Gastrocnemius medialis (tissue), 4 donors: ENCODE measurements around the gene SP2. TPM values are rescaled to one million over a fixed set of nuclear protein-coding genes. Genes with fewer than 3 reads are reported as not detected.
"Not testable (repeated sequence)": the region's sequence is repeated elsewhere in the genome, so short reads cannot be mapped to it uniquely, and the experiment has no call there.

ENCODE experiments used
- ATAC-seq, 2 donors: fragments of 150-250 bp; one replicate each; pipeline ENCODE4 v1.9.1; 2016
- DNase-seq, 2 donors: peaks; one replicate each; pipeline ENCODE4 v3.0.0-alpha.2; 2019
- H3K27ac ChIP-seq, 4 donors: fragments of 200-600 bp; sonication (generic); 1 replicate in 1 of 4; 2 replicates in 3 of 4; pipeline ENCODE4 v1.5.1; 2016 to 2018; ENCODE audit warnings: mild to moderate bottlenecking in 2 of 4, moderate library complexity in 1 of 4
- H3K27me3 ChIP-seq, 3 donors: fragments of 200-600 bp; sonication (generic) in 2 of 3; 1 replicate in 1 of 3; 2 replicates in 2 of 3; pipeline versions ENCODE4 v1.5.1 to v1.6.0; 2016 to 2019; ENCODE audit warnings: mild to moderate bottlenecking in 1 of 3, moderate library complexity in 1 of 3
- H3K36me3 ChIP-seq, 2 donors: fragments of 200-600 bp; sonication (generic) in 1 of 2; one replicate each; pipeline ENCODE4 v1.5.1; 2017 to 2018
- H3K4me1 ChIP-seq, 2 donors: fragments of 200-600 bp; sonication (generic) in 1 of 2; one replicate each; pipeline ENCODE4 v1.5.1; 2016 to 2017; ENCODE audit warnings: mild to moderate bottlenecking in 2 of 2
- H3K4me3 ChIP-seq, 4 donors: fragments of 200-600 bp; sonication (generic) in 3 of 4; 1 replicate in 1 of 4; 2 replicates in 3 of 4; pipeline ENCODE4 v1.5.1; 2016 to 2019; ENCODE audit warnings: mild to moderate bottlenecking in 2 of 4
- H3K9me3 ChIP-seq, 3 donors: fragments of 200-600 bp; sonication (generic) in 2 of 3; 1 replicate in 1 of 3; 2 replicates in 2 of 3; pipeline ENCODE4 v1.5.1; 2016 to 2019
- CTCF ChIP-seq, 5 experiments: fragments of 450-650 bp in 3 of 5; fragments of 200-600 bp in 2 of 5; sonication (generic) in 2 of 5; IDR thresholded peaks in 4 of 5; conservative IDR thresholded peaks in 1 of 5; 1 replicate in 4 of 5; 2 replicates in 1 of 5; pipeline ENCODE4 v1.5.1; 2016 to 2019; ENCODE audit warnings: antibody characterized with exemption in 5 of 5, mild to moderate bottlenecking in 3 of 5, moderate library complexity in 3 of 5
- POLR2A ChIP-seq, 2 donors: fragments of 450-650 bp; IDR thresholded peaks; one replicate each; pipeline ENCODE4 v1.6.1; 2017; ENCODE audit warnings: antibody characterized with exemption in 2 of 2, mild to moderate bottlenecking in 2 of 2, moderate library complexity in 2 of 2
- in situ Hi-C, 4 donors: fragments of 200-750 bp; cut with MboI; loops; one replicate each; pipeline versions ENCODE4 v1.15.0 to v1.8.0; 2017; ENCODE audit warnings: low sequenced_read_pairs in 4 of 4
- intact Hi-C: fragments of 100-400 bp; cut with DNase I; formaldehyde crosslinking; loops from one replicate; pipeline ENCODE4 v1.15.1; 2023; ENCODE audit warnings: low total_unique reads
- total RNA-seq, 4 donors: library from RNA; depleted of rRNA; stranded (reverse); fragments of >200 nt; gene quantifications; one replicate each; pipeline versions ENCODE4 v1.1.0 to v1.2.3, GENCODE V29; 2016

Gene SP2
- total RNA-seq, 4 donors from 2014 or later: 5.5 to 28.6 (median 7.0) TPM

DNA sequence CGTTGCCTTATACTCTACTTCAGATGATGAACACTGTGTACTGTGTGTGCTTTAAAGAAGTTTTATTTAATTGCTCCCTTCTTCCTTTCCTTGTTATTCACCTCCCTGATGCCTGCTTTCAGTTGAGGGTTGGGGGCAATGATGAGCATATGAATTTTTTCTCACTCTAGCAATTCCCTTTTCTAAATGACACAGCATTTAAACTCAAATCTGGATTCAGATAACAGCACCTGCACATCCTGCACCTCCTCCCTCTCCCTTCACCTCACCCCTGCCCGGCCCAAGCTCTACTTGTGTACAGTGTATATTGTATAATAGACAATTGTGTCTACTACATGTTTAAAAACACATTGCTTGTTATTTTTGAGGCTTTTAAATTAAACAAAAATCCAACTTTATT is 32.4 kb downstream of the SP2 start:
- H3K4me3 ChIP-seq: no peak overlapping the region
- intact Hi-C loops (no loop called here), in situ Hi-C loops (no loop called here)
- peaks cover 0 to 64% of the 10 kb centered on the region in 2 donors for H3K36me3 ChIP-seq
- ATAC-seq (no peak), DNase-seq (no peak)
- no peaks in the 10 kb centered on the region for H3K27me3 ChIP-seq
- H3K27ac ChIP-seq: peak overlapping the region in 2 of 4 donors; percentile 52 to 60
- H3K9me3 ChIP-seq: no peaks in the 10 kb centered on the region
- no peak for TF ChIP-seq POLR2A (IDR thresholded peaks at IDR 0.05)
- no peaks in the 10 kb centered on the region for H3K4me1 ChIP-seq

DNA sequence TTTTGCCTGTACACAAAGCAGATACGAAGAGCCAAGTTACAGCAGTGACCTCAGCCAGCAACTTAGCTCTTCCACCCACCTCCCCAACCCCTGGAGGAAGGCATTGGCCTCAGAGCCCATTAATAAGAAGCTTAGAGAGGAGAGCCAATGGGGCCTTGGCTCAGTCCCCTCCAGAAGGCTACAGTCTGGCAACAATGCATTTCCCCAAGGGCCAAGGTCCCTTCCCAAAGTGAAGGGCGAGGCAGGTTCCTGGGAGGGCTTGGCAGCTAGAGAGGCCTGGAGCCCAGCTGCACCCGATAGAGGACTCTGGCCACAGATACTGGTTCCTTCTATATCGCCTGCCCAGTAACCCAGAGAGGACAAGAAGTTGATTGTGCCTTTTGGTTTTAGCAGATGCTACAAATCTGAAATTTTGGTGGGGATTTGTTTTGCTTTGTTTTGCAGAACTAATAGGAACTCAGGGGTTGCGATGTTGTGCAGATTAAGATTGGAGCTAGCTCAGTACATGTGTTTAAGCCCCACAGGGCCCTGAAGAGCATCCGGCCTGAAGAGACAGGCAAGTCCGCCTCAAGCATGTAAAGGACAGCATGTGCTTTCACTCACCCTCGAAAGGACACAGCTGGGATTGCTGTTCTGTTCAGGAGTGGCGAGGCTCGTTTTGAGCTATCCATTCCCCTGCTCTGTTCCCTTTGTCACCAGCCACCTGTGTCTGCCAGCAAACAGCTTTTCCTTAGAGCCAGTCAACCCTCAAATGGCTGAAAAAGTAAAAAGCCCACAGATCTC is 33.4 kb downstream of the SP2 start:
- no peak for TF ChIP-seq POLR2A (IDR thresholded peaks at IDR 0.05)
- TF ChIP-seq CTCF (IDR thresholded peaks at IDR 0.05 in 4 of 5, conservative IDR thresholded peaks at IDR 0.05 in 1 of 5): no peak
- intact Hi-C loops: no loop called here
- no peaks in the 10 kb centered on the region for H3K9me3 ChIP-seq
- DNase-seq: no peak
- H3K4me3 ChIP-seq: no peak overlapping the region
- peaks cover 0 to 54% of the 10 kb centered on the region in 2 donors for H3K36me3 ChIP-seq
- H3K4me1 ChIP-seq: no peaks in the 10 kb centered on the region
- no peaks in the 10 kb centered on the region for H3K27me3 ChIP-seq
- peak overlapping the region; percentile 4 to 60 (median 48) for H3K27ac ChIP-seq
- peak; percentile 29 to 75 for ATAC-seq
- in situ Hi-C loops: no loop called here

DNA sequence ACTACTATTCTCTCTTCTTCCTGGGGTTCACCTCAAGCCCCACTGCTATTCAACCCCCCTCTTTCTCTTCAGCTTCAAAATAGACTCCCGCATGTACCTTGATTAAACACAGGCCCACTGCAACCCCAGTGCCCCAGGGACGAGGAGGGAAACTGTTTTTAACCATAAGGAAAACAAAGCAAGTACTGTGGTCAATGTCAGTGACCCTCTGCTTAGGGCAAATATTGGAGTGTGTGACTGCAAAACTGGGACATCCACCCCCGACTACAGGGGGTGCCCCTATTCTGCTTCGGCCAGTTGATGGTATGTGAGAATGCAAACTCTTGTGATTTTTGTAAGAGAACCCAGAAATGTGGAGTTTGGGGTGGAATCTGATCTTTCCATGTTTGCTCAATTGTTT is 35.8 kb downstream of the SP2 start:
- no peaks in the 10 kb centered on the region for H3K9me3 ChIP-seq
- no peaks in the 10 kb centered on the region for H3K27me3 ChIP-seq
- intact Hi-C loops: no loop called here
- peaks cover 0 to 30% of the 10 kb centered on the region in 2 donors for H3K36me3 ChIP-seq
- H3K27ac ChIP-seq: no peak overlapping the region
- no peak for DNase-seq
- no peak overlapping the region for H3K4me3 ChIP-seq
- ATAC-seq: no peak
- in situ Hi-C loops: no loop called here
- no peak for TF ChIP-seq CTCF (IDR thresholded peaks at IDR 0.05 in 4 of 5, conservative IDR thresholded peaks at IDR 0.05 in 1 of 5)
- no peak for TF ChIP-seq POLR2A (IDR thresholded peaks at IDR 0.05)
- H3K4me1 ChIP-seq: no peaks in the 10 kb centered on the region

DNA sequence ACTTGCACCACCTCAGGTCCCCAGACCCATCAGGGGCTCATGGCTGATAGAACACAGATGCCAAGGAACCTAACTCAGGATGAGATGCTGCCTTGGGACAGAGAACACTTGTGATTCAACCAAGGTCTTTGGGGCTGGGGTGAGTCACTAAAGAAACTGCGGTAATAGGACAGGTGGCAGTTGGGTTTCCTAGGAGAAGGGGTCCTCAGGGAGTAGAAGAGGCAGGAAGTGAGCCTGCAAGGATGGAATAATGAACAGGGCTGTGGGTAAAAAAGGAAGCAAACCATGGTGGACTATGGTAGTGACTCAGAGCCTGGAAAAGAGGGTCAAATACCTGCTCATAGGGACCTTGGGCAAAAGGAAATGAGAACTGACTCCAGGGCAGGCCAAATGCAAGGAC is 38.8 kb downstream of the SP2 start:
- Histone ChIP-seq H3K4me3 (no peak overlapping the region), H3K4me1 (no peaks in the 10 kb centered on the region), H3K36me3 (peaks cover 0 to 3% of the 10 kb centered on the region in 2 donors), H3K27me3 (no peaks in the 10 kb centered on the region), H3K9me3 (no peaks in the 10 kb centered on the region), H3K27ac (no peak overlapping the region)
- TF ChIP-seq CTCF (IDR thresholded peaks at IDR 0.05 in 4 of 5, conservative IDR thresholded peaks at IDR 0.05 in 1 of 5) (no peak), POLR2A (IDR thresholded peaks at IDR 0.05) (no peak)
- DNase-seq (no peak), ATAC-seq (no peak)
- intact Hi-C loops: no loop called here
- in situ Hi-C loops: no loop called here

- intact Hi-C loops, H3K4me3 ChIP-seq, H3K4me1 ChIP-seq, ATAC-seq, in situ Hi-C loops, H3K36me3 ChIP-seq, H3K27me3 ChIP-seq, DNase-seq, H3K27ac ChIP-seq, H3K9me3 ChIP-seq: not testable (repeated sequence)
Observed at GRCh38 chr17:47935468-47935867, 39.4 kb downstream of the SP2 start.
